ENCODE results near the gene LDHA. TPM values are rescaled to one million over a fixed set of nuclear protein-coding genes. Genes with fewer than 3 reads are reported as not detected.
A peak's percentile ranks its signal among the peaks of the same experiment; 100 is the strongest.

The LDHA gene
- total and polyA plus RNA-seq, 8 donors = 106 to 367 (median 278) TPM

GRCh38 chr11:18408558-18409291 lies 14.4 kb downstream of the LDHA start:
- no peaks in the 10 kb centered on the region for H3K27me3 ChIP-seq
- intact Hi-C loops (cut with DNase I; ENCODE audit: low total_unique reads) = no loop called here
- H3K27ac ChIP-seq = no peak overlapping the region
- DNase-seq = no peak
- TF ChIP-seq EP300 (IDR thresholded peaks at IDR 0.05) (no peak), POLR2AphosphoS5 (IDR thresholded peaks at IDR 0.05) (peak in 1 of 3 donors; percentile 14)
- no peak overlapping the region for H3K4me3 ChIP-seq
- H3K36me3 ChIP-seq = peaks cover 46 to 54% (median 54%) of the 10 kb centered on the region in 4 donors
- peaks cover 0 to 7% (median 3%) of the 10 kb centered on the region in 4 donors for H3K4me1 ChIP-seq
- H3K9me3 ChIP-seq = no peaks in the 10 kb centered on the region
- 92 to 94% (median 94%) methylated on average over 9 of the region's 9 CpGs for WGBS, 5 donors

DNA sequence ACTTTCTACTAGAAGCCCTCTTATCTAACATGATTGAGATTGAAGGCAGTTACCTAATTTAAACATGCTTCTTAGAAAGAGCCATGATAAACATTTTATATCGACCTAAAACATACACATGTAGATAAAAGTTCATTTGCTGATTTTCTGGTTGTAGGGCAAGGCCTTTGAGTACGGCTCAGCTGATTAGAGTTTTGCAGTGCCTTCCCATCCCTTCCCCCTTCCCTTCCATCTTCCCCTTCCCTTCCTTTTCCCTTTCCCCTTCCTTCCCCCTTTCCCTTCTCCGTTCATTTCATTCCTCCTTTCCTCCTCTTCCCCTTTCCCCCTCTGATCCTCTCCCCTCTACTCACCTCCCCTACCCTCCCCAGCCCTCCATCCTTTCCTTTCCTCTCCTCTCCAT lies 22.1 kb downstream of the LDHA start:
- Histone ChIP-seq H3K27me3 (no peaks in the 10 kb centered on the region), H3K36me3 (no peaks in the 10 kb centered on the region), H3K4me1 (peaks cover 0 to 7% (median 3%) of the 10 kb centered on the region in 4 donors), H3K4me3 (no peak overlapping the region), H3K9me3 (no peaks in the 10 kb centered on the region), H3K27ac (no peak overlapping the region)
- DNase-seq = no peak
- TF ChIP-seq POLR2A (IDR thresholded peaks at IDR 0.05) (no peak), EP300 (IDR thresholded peaks at IDR 0.05) (no peak), POLR2AphosphoS5 (IDR thresholded peaks at IDR 0.05) (no peak), CTCF (IDR thresholded peaks at IDR 0.05) (no peak)
- 47 to 60% (median 50%) methylated on average over 3 of the region's 3 CpGs for WGBS, 5 donors
- intact Hi-C loops (cut with DNase I; ENCODE audit: low total_unique reads) = no loop called here

DNA sequence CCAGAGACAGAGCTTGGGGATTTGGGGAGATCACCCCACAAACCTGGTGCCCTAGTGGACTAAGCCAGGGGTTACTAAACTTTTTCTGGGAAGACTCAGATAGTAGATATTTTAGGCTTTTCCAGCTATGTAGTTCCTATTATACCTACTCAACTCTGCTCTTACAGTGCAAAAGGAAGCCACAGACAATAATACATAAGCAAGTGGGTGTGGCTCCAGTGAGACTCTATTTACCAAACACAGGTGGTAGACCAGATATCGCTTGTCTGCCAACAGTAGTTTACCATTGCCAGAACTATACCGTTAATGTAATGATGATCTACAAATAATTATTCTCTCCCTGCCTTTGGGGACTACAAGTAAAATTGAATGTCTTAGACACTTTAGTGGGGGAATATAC lies 24.7 kb downstream of the LDHA start:
- no peaks in the 10 kb centered on the region for H3K36me3 ChIP-seq
- TF ChIP-seq EP300 (IDR thresholded peaks at IDR 0.05) (no peak), POLR2AphosphoS5 (IDR thresholded peaks at IDR 0.05) (no peak), CTCF (IDR thresholded peaks at IDR 0.05) (no peak), POLR2A (IDR thresholded peaks at IDR 0.05) (no peak)
- 50 to 68% (median 61%) methylated on average over 2 of the region's 2 CpGs for WGBS, 5 donors
- no peaks in the 10 kb centered on the region for H3K9me3 ChIP-seq
- no peaks in the 10 kb centered on the region for H3K4me1 ChIP-seq
- no peak overlapping the region for H3K27ac ChIP-seq
- no peaks in the 10 kb centered on the region for H3K27me3 ChIP-seq
- H3K4me3 ChIP-seq = no peak overlapping the region
- intact Hi-C loops (cut with DNase I; ENCODE audit: low total_unique reads) = no loop called here
- DNase-seq = no peak

DNA sequence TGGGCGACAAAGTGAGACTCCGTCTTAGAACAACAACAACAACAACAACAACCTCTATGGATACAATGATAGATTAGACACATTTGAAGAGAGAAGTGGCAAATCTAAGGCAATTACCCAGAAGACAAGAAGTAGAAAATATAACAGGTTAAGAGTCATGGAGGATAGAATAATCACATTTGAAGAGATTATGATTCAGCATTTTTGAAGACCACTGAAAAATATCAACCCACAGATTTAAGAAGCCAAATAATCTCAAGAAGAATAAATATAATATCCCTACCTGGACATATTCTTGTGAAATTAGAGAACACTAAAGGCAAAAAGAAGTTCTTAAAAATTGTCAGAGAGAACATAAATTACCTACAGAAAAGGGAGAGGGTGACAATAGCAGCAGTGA lies 25.7 kb downstream of the LDHA start:
- DNase-seq = no peak
- no peak overlapping the region for H3K4me3 ChIP-seq
- H3K4me1 ChIP-seq = no peaks in the 10 kb centered on the region
- H3K27ac ChIP-seq = no peak overlapping the region
- H3K27me3 ChIP-seq = no peaks in the 10 kb centered on the region
- intact Hi-C loops (cut with DNase I; ENCODE audit: low total_unique reads) = no loop called here
- WGBS, 5 donors = 89 to 98% (median 93%) methylated on average over 2 of the region's 2 CpGs
- no peaks in the 10 kb centered on the region for H3K36me3 ChIP-seq
- H3K9me3 ChIP-seq = no peaks in the 10 kb centered on the region
- TF ChIP-seq CTCF (IDR thresholded peaks at IDR 0.05) (no peak), POLR2A (IDR thresholded peaks at IDR 0.05) (no peak), EP300 (IDR thresholded peaks at IDR 0.05) (no peak), POLR2AphosphoS5 (IDR thresholded peaks at IDR 0.05) (no peak)

- H3K4me1 ChIP-seq = no peaks in the 10 kb centered on the region
- WGBS, 5 donors = 67 to 81% (median 74%) methylated on average over 4 of the region's 4 CpGs
- no peaks in the 10 kb centered on the region for H3K27me3 ChIP-seq
- no peak for DNase-seq
- H3K4me3 ChIP-seq = no peak overlapping the region
- H3K36me3 ChIP-seq = no peaks in the 10 kb centered on the region
- no peak overlapping the region for H3K27ac ChIP-seq
- intact Hi-C loops (cut with DNase I; ENCODE audit: low total_unique reads) = no loop called here
- no peak for TF ChIP-seq EP300 (IDR thresholded peaks at IDR 0.05)
- TF ChIP-seq POLR2AphosphoS5 (IDR thresholded peaks at IDR 0.05) = no peak
- TF ChIP-seq CTCF (IDR thresholded peaks at IDR 0.05) = no peak
- TF ChIP-seq POLR2A (IDR thresholded peaks at IDR 0.05) = no peak
- H3K9me3 ChIP-seq = no peaks in the 10 kb centered on the region
These were observed 32.9 kb downstream of the LDHA start for GRCh38 chr11:18427240-18427639.

All from stomach (tissue), 9 donors.